H1 (cell line): ENCODE results near the gene PLXND1.

ENCODE experiments used
- POLR2A ChIP-seq, 2 experiments: IDR thresholded peaks; 1 replicate in 1 of 2; 2 replicates in 1 of 2; pipeline ENCODE4 v1.6.1; 2011; ENCODE audit warnings: low read depth in 2 of 2, low read length in 2 of 2, mild to moderate bottlenecking in 2 of 2; ENCODE audit errors: control extremely low read depth in 1 of 2
- RAD21 ChIP-seq, 2 experiments: IDR thresholded peaks in 1 of 2; conservative IDR thresholded peaks in 1 of 2; 2 replicates each; pipeline ENCODE4 v1.6.1; 2011; ENCODE audit warnings: low read depth in 2 of 2, low read length in 2 of 2, improper control_type of control experiment in 1 of 2, inconsistent platforms in 1 of 2, mild to moderate bottlenecking in 1 of 2, moderate library complexity in 1 of 2
- TAF1 ChIP-seq: IDR thresholded peaks from 2 replicates; pipeline ENCODE4 v1.6.1; 2011; ENCODE audit warnings: mild to moderate bottlenecking, low read depth, low read length
- TF ChIP-seq, protein P1 (sequence below), 3 experiments: IDR thresholded peaks; 1 replicate in 2 of 3; 2 replicates in 1 of 3; pipeline versions ENCODE4 v1.5.1 to v1.6.1; 2011; ENCODE audit warnings: low read length in 3 of 3, mild to moderate bottlenecking in 3 of 3, inconsistent platforms in 2 of 3, low read depth in 1 of 3, moderate library complexity in 1 of 3; ENCODE audit not compliant: insufficient read depth in 1 of 3; ENCODE audit errors: control extremely low read depth in 1 of 3
- TF ChIP-seq, protein P2 (sequence below): IDR thresholded peaks from 2 replicates; pipeline ENCODE4 v1.6.1; 2012; ENCODE audit warnings: low read length, inconsistent platforms

GRCh38 chr3:129553719-129554118, 52.8 kb downstream of the PLXND1 start:
- TF ChIP-seq, protein P1, sequence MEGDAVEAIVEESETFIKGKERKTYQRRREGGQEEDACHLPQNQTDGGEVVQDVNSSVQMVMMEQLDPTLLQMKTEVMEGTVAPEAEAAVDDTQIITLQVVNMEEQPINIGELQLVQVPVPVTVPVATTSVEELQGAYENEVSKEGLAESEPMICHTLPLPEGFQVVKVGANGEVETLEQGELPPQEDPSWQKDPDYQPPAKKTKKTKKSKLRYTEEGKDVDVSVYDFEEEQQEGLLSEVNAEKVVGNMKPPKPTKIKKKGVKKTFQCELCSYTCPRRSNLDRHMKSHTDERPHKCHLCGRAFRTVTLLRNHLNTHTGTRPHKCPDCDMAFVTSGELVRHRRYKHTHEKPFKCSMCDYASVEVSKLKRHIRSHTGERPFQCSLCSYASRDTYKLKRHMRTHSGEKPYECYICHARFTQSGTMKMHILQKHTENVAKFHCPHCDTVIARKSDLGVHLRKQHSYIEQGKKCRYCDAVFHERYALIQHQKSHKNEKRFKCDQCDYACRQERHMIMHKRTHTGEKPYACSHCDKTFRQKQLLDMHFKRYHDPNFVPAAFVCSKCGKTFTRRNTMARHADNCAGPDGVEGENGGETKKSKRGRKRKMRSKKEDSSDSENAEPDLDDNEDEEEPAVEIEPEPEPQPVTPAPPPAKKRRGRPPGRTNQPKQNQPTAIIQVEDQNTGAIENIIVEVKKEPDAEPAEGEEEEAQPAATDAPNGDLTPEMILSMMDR (IDR thresholded peaks at IDR 0.05; ENCODE audit: control extremely low read depth in 1 of 3, insufficient read depth in 1 of 3, low read depth in 1 of 3, low read length in 3 of 3) = no peak
- TF ChIP-seq RAD21 (IDR thresholded peaks at IDR 0.05 in 1 of 2, conservative IDR thresholded peaks at IDR 0.05 in 1 of 2; ENCODE audit: low read depth in 2 of 2, low read length in 2 of 2) (no peak), TAF1 (no peak), POLR2A (IDR thresholded peaks at IDR 0.05; ENCODE audit: control extremely low read depth in 1 of 2, low read depth in 2 of 2, low read length in 2 of 2) (no peak)
- TF ChIP-seq, protein P2, sequence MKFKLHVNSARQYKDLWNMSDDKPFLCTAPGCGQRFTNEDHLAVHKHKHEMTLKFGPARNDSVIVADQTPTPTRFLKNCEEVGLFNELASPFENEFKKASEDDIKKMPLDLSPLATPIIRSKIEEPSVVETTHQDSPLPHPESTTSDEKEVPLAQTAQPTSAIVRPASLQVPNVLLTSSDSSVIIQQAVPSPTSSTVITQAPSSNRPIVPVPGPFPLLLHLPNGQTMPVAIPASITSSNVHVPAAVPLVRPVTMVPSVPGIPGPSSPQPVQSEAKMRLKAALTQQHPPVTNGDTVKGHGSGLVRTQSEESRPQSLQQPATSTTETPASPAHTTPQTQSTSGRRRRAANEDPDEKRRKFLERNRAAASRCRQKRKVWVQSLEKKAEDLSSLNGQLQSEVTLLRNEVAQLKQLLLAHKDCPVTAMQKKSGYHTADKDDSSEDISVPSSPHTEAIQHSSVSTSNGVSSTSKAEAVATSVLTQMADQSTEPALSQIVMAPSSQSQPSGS = no peak
